Vein endothelial cell (primary cell): Measurements from ENCODE around the gene C1S. TPM values are rescaled to one million over a fixed set of nuclear protein-coding genes. Genes with fewer than 3 reads are reported as not detected.

Experiments
- small RNA-seq: library from RNA; depleted of rRNA; stranded (forward); fragments of <200 nt; gene quantifications from one replicate; pipeline ENCODE3, GENCODE V24; 2012
- total RNA-seq: library from RNA; depleted of rRNA; stranded (reverse); fragments of >200 nt; gene quantifications from 2 replicates; pipeline ENCODE4 v1.2.3, GENCODE V29; 2012

Gene C1S
- 0.48 and 0.98 TPM in 2 replicates for total RNA-seq

GRCh38 chr12:7060353-7060954, at the start of gene C1S:
Gene C1S (plus strand): TSS chr12:7060718. CDS start chr12:7061913, 1,195 bp downstream.

GRCh38 chr12:7018350-7019042, 42.0 kb upstream of the C1S start, which contains the start of gene LPCAT3:
Gene LPCAT3 (minus strand): TSS chr12:7018476. CDS start chr12:7018424, 52 bp downstream.

GRCh38 chr12:7092229-7092985, 31.9 kb downstream of the C1S start, which contains the start of gene C1R:
Gene C1R (minus strand): TSS chr12:7092445. CDS start chr12:7092388, 57 bp downstream.

DNA sequence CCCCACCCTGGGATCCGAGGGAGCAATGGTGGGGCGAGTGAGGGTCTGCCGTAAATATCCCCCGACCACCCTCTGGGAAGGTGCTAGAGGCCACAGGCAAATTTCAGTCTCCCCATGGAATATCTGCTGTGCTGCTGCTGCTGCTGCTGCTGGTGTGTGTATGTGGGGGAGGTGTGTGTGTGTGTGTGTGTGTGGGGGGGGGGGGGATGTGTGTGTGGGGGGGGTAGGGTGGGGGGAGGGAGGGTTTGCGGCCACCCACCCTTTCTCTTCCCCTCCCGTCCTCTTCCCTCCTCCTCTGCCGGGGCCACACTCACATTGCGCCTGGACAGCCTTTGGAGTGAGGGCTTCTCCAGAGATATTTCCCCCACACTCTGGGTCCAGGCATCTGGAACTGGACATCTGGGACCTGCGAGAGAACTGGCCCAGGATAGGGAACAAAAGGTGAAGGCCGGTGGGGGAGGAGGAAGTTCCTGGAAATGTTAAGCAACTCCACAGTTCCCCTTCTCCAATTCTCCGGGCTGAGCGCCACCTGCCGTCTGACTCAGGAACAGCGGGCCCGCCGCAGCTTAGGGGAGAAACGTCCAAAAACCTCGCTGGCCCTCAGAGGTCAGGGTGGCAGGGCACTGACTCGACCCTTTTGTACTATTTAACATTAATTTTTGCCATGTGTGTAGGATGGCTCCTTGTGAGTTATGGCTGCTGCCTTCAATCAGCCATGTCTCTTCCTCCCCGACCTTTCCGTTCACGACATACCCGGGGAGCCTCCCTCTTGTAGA, 48.5 kb downstream of the C1S start, which contains the start of gene C1RL:
Gene C1RL, minus strand, starts transcription at position 419 of the 776 bp plus-strand sequence. Its CDS starts 34 bp downstream, at position 385.

Small RNA genes within 50 kb of the gene (small RNA-seq; reads per million reads assigned to genes)
- gene AC006512.1 (not detected), gene RNU6-485P (not detected)

Other genes starting within 250 kb of the C1S start
- gene GPR162, start 238.9 kb upstream of the C1S start, total RNA-seq = 3.4 and 6.5 TPM in 2 replicates
- 43.7 and 58.1 TPM in 2 replicates for gene P3H3, start 232.3 kb upstream of the C1S start, total RNA-seq
- 2.6 and 2.9 TPM in 2 replicates for gene GNB3, start 219.8 kb upstream of the C1S start, total RNA-seq
- gene CDCA3, start 209.4 kb upstream of the C1S start, total RNA-seq = 8.2 and 21.6 TPM in 2 replicates
- 93.1 and 105 TPM in 2 replicates for gene USP5, start 208.6 kb upstream of the C1S start, total RNA-seq
- 757 and 836 TPM in 2 replicates for gene TPI1, start 193.2 kb upstream of the C1S start, total RNA-seq
- gene SPSB2, start 187.4 kb upstream of the C1S start, total RNA-seq = 3.3 and 4.3 TPM in 2 replicates
- 2.5 and 2.9 TPM in 2 replicates for gene LRRC23, start 155.9 kb upstream of the C1S start, total RNA-seq
- gene ENO2, start 146.1 kb upstream of the C1S start, total RNA-seq = 3.1 and 5.6 TPM in 2 replicates
- 14.9 and 17.3 TPM in 2 replicates for gene ATN1, start 132.8 kb upstream of the C1S start, total RNA-seq
- gene RNU7-1, start 116.9 kb upstream of the C1S start, total RNA-seq = not detected in 2 replicates
- 62.0 and 91.1 TPM in 2 replicates for gene C12orf57, start 116.7 kb upstream of the C1S start, total RNA-seq
- gene PTPN6, start 109.4 kb upstream of the C1S start, total RNA-seq = 1.2 and 2.0 TPM in 2 replicates
- gene PHB2, start 90.1 kb upstream of the C1S start, total RNA-seq = 257 and 283 TPM in 2 replicates
- 31.0 and 36.5 TPM in 2 replicates for gene EMG1, start 89.8 kb upstream of the C1S start, total RNA-seq
- gene LPCAT3, start 42.2 kb upstream of the C1S start, total RNA-seq = 7.8 and 13.4 TPM in 2 replicates
- gene C1R, start 31.7 kb downstream of the C1S start, total RNA-seq = 0.65 and 1.1 TPM in 2 replicates
- gene C1RL, start 48.5 kb downstream of the C1S start, total RNA-seq = 26.7 and 40.5 TPM in 2 replicates
- gene RBP5, start 68.2 kb downstream of the C1S start, total RNA-seq = not detected in 2 replicates
- 22.8 and 30.4 TPM in 2 replicates for gene CLSTN3, start 69.7 kb downstream of the C1S start, total RNA-seq
- 31.0 and 36.3 TPM in 2 replicates for gene PEX5, start 129.0 kb downstream of the C1S start, total RNA-seq
- gene ACSM4, start 243.4 kb downstream of the C1S start, total RNA-seq = not detected in 2 replicates